ENCODE data around the gene NFKBIB.

- TF ChIP-seq CTCF (IDR thresholded peaks at IDR 0.05; ENCODE audit: extremely low read depth in 1 of 2, insufficient read depth in 1 of 2, low read depth in 1 of 2, low read length in 2 of 2), result no peak
- TF ChIP-seq EZH2 (IDR thresholded peaks at IDR 0.05; ENCODE audit: borderline replicate concordance, low read depth, low read length, severe bottlenecking), result no peak
- no peak for TF ChIP-seq MAX (IDR thresholded peaks at IDR 0.05; ENCODE audit: insufficient read depth, insufficient read length)
- peak; percentile 46 for TF ChIP-seq POLR2A (IDR thresholded peaks at IDR 0.05; ENCODE audit: low read depth, low read length)
- peak; percentile 43 for TF ChIP-seq POLR2AphosphoS5 (IDR thresholded peaks at IDR 0.05; ENCODE audit: insufficient read depth, low read depth, low read length)
- no peak for TF ChIP-seq JUN (IDR thresholded peaks at IDR 0.05; ENCODE audit: borderline replicate concordance, insufficient read depth, insufficient read length, low read depth)
- no peak for TF ChIP-seq MYC (IDR thresholded peaks at IDR 0.05; ENCODE audit: low read depth, low read length)
These were observed 21.8 kb upstream of the NFKBIB start, which contains the start of gene RINL for GRCh38 chr19:38877781-38878574.

Measured in endothelial cell of umbilical vein (primary cell).